GM12878 (cell line): ENCODE data around the gene IL1R2. TPM values are rescaled to one million over a fixed set of nuclear protein-coding genes. Genes with fewer than 3 reads are reported as not detected.

ENCODE experiments used
- ATAC-seq: fragments of 200-7000 bp; cut with Tn5 transposase; 3 replicates; pipeline ENCODE4 v1.9.1; 2020; ENCODE audit warnings: mild to moderate bottlenecking, moderate library complexity
- BruUV-seq: library from RNA; stranded (reverse); fragments of 400-500 nt; replicated peaks from 2 replicates; lab custom pipeline; 2021; lab: Mats Ljungman, UMichigan
- CTCF ChIA-PET: fragments of 300-600 bp; sonication (Branson Sonifier 250); formaldehyde crosslinking; extraction: SDS; loops from one replicate; lab custom pipeline; 2021; ENCODE audit warnings: inconsistent platforms; lab: Yijun Ruan, JAX
- POLR2A ChIA-PET: fragments of 350-600 bp; formaldehyde crosslinking; extraction: SDS; loops from one replicate; lab custom pipeline; 2021; ENCODE audit warnings: inconsistent platforms; lab: Charles Lee
- RAD21 ChIA-PET: fragments of 300-600 bp; sonication (Branson Sonifier 250); formaldehyde crosslinking; loops from one replicate; lab custom pipeline; 2023; ENCODE audit warnings: antibody characterized with exemption; ENCODE audit not compliant: unreplicated experiment; lab: Charles Lee
- SMC1A ChIA-PET: fragments of 300-600 bp; sonication (Branson Sonifier 250); formaldehyde crosslinking; loops from one replicate; lab custom pipeline; 2023; ENCODE audit not compliant: unreplicated experiment, uncharacterized antibody; lab: Charles Lee
- DNase-seq: peaks from one replicate; pipeline ENCODE4 v3.0.0-alpha.2; 2011; ENCODE audit warnings: low read depth, low spot score
- FAIRE-seq: peaks from 3 replicates; lab custom pipeline; 2011; peaks lifted over from hg19 to GRCh38; lab: Jason Lieb, UNC
- H2AFZ ChIP-seq: 2 replicates; pipeline ENCODE4 v1.6.0; 2011; ENCODE audit warnings: low read depth, low read length, control low read depth; ENCODE audit not compliant: control insufficient read depth
- H3K27ac ChIP-seq: 2 replicates; pipeline ENCODE4 v1.5.1; 2011; ENCODE audit warnings: control low read depth; ENCODE audit not compliant: control insufficient read depth, insufficient read depth
- H3K27me3 ChIP-seq, 2 experiments: replicated peaks in 1 of 2; 2 replicates each; pipeline versions ENCODE4 v1.6.0 to v1.6.1; 2011; ENCODE audit warnings: low read length in 1 of 2; ENCODE audit not compliant: control insufficient read depth in 2 of 2, insufficient read depth in 2 of 2
- H3K36me3 ChIP-seq, 2 experiments: 2 replicates each; pipeline ENCODE4 v1.5.1; 2011; ENCODE audit warnings: low read length in 1 of 2; ENCODE audit not compliant: control insufficient read depth in 2 of 2, insufficient read depth in 2 of 2
- H3K4me1 ChIP-seq: 2 replicates; pipeline ENCODE4 v1.6.1; 2011; ENCODE audit warnings: mild to moderate bottlenecking, low read length, moderate library complexity, mixed read lengths; ENCODE audit not compliant: control insufficient read depth, insufficient read depth
- H3K4me2 ChIP-seq: 2 replicates; pipeline ENCODE4 v1.6.0; 2011; ENCODE audit warnings: control low read depth; ENCODE audit not compliant: control insufficient read depth, insufficient read depth
- H3K4me3 ChIP-seq: fragments of 200-600 bp; sonication (generic); 2 replicates; pipeline ENCODE4 v1.5.1; 2016
- H3K79me2 ChIP-seq: 2 replicates; pipeline ENCODE4 v1.6.0; 2011; ENCODE audit warnings: low read length; ENCODE audit not compliant: control insufficient read depth, insufficient read depth
- H3K9ac ChIP-seq: 2 replicates; pipeline ENCODE4 v1.8.0; 2011; ENCODE audit warnings: low read length, control low read depth, mixed read lengths; ENCODE audit not compliant: control insufficient read depth, insufficient read depth
- H3K9me3 ChIP-seq: replicated peaks from 3 replicates; pipeline ENCODE4 v1.5.1; 2011; ENCODE audit warnings: mild to moderate bottlenecking, low read length; ENCODE audit not compliant: control insufficient read depth, insufficient read depth
- H4K20me1 ChIP-seq: 2 replicates; pipeline ENCODE4 v1.6.0; 2011; ENCODE audit not compliant: control insufficient read depth, insufficient read depth
- EP300 ChIP-seq, 2 experiments: fragments of 150-350 bp in 1 of 2; IDR thresholded peaks; 2 replicates each; pipeline ENCODE4 v1.6.1; 2011 to 2012; ENCODE audit warnings: low read depth in 2 of 2, low read length in 2 of 2, borderline replicate concordance in 1 of 2, improper control_type of control experiment in 1 of 2, inconsistent platforms in 1 of 2; ENCODE audit not compliant: control insufficient read depth in 1 of 2
- NR2F1 ChIP-seq: fragments of 450-650 bp; conservative IDR thresholded peaks from 2 replicates; pipeline ENCODE4 v1.6.1; 2017; ENCODE audit warnings: mild to moderate bottlenecking
- SUZ12 ChIP-seq: fragments of 200-600 bp; sonication (generic); IDR thresholded peaks from one replicate; pipeline ENCODE4 v1.6.1; 2018; ENCODE audit warnings: antibody characterized with exemption, mild to moderate bottlenecking; ENCODE audit not compliant: unreplicated experiment
- WGBS: methylation state at CpG from one replicate; pipeline ENCODE4 v1.1.6; 2016; ENCODE audit warnings: low lambda C conversion rate; ENCODE audit not compliant: insufficient replicate concordance, insufficient coverage; ENCODE audit errors: missing lambda C conversion rate; 5-methylcytosine and 5-hydroxymethylcytosine counted together
- in situ Hi-C: fragments of 300-500 bp; cut with MboI; formaldehyde crosslinking; loops from 9 replicates; pipeline ENCODE4 v1.14.3; 2018; ENCODE audit warnings: mixed read lengths
- intact Hi-C: fragments of 100-400 bp; cut with micrococcal nuclease; formaldehyde crosslinking; loops from one replicate; pipeline ENCODE4 v1.14.2; 2022; ENCODE audit not compliant: unreplicated experiment
- polyA plus RNA-seq, 11 experiments: library from polyadenylated mRNA; depleted of rRNA in 4 of 11; unstranded in 6 of 11; stranded (reverse) in 5 of 11; fragments of >200 nt; fragmentation: Nextera tagmentation in 4 of 11; fragmentation: Illumina TruSeq in 1 of 11; extraction: Ambion mirVana in 4 of 11; extraction: Trizol in 1 of 11; gene quantifications; 1 replicate in 1 of 11; 2 replicates in 10 of 11; pipeline versions ENCODE4 v1.2.1 to v1.2.3, GENCODE V29; 2011 to 2016; ENCODE audit warnings: inconsistent platforms in 2 of 11, missing spikeins in 2 of 11, low read depth in 1 of 11
- total RNA-seq, 4 experiments: library from RNA; depleted of rRNA in 3 of 4; stranded (reverse); fragments of >200 nt in 3 of 4; fragmentation: Illumina TruSeq in 1 of 4; extraction: Trizol in 1 of 4; gene quantifications; 2 replicates each; pipeline versions ENCODE4 v1.2.1 to v1.2.3, GENCODE V29; 2013 to 2021
- TF ChIP-seq, protein P1 (sequence below), 3 experiments: IDR thresholded peaks in 2 of 3; conservative IDR thresholded peaks in 1 of 3; 2 replicates each; pipeline ENCODE4 v1.5.1; 2011; ENCODE audit warnings: low read depth in 3 of 3, low read length in 3 of 3, mild to moderate bottlenecking in 3 of 3, control low read depth in 2 of 3, moderate library complexity in 2 of 3, inconsistent platforms in 1 of 3, mixed read lengths in 1 of 3; ENCODE audit not compliant: control insufficient read depth in 2 of 3, insufficient read depth in 1 of 3; ENCODE audit errors: extremely low read depth in 1 of 3

Gene IL1R2
- total and polyA plus RNA-seq, 10 of the 15 experiments (the other 5 are each of a cell fraction or from before 2014, with no cell fraction given), result 0.44 to 6.4 (median 0.62) TPM

- Histone ChIP-seq H3K36me3 (no peaks in the 10 kb centered on the region), H3K79me2 (no peaks in the 10 kb centered on the region), H3K9ac (no peak overlapping the region), H3K9me3 (no peaks in the 10 kb centered on the region; the same call in 2 of the 3 replicates), H3K4me1 (peaks cover 5% of the 10 kb centered on the region), H2AFZ (no peak overlapping the region), H3K4me2 (no peak overlapping the region; the same call in 1 of the 2 replicates), H3K27ac (no peak overlapping the region), H3K4me3 (no peak overlapping the region), H3K27me3 (no peaks in the 10 kb centered on the region), H4K20me1 (no peaks in the 10 kb centered on the region)
- no peak for TF ChIP-seq NR2F1
- no peak for TF ChIP-seq SUZ12
- TF ChIP-seq, protein P1, sequence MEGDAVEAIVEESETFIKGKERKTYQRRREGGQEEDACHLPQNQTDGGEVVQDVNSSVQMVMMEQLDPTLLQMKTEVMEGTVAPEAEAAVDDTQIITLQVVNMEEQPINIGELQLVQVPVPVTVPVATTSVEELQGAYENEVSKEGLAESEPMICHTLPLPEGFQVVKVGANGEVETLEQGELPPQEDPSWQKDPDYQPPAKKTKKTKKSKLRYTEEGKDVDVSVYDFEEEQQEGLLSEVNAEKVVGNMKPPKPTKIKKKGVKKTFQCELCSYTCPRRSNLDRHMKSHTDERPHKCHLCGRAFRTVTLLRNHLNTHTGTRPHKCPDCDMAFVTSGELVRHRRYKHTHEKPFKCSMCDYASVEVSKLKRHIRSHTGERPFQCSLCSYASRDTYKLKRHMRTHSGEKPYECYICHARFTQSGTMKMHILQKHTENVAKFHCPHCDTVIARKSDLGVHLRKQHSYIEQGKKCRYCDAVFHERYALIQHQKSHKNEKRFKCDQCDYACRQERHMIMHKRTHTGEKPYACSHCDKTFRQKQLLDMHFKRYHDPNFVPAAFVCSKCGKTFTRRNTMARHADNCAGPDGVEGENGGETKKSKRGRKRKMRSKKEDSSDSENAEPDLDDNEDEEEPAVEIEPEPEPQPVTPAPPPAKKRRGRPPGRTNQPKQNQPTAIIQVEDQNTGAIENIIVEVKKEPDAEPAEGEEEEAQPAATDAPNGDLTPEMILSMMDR (IDR thresholded peaks at IDR 0.05 in 2 of 3, conservative IDR thresholded peaks at IDR 0.05 in 1 of 3; ENCODE audit: control insufficient read depth in 2 of 3, extremely low read depth in 1 of 3, insufficient read depth in 1 of 3, low read depth in 3 of 3, low read length in 3 of 3), result 0 out of 6 replicates have a peak, but pooled peaks of 1 of the 3 experiments have one; percentile 10
- TF ChIP-seq EP300 (IDR thresholded peaks at IDR 0.05; ENCODE audit: borderline replicate concordance in 1 of 2, control insufficient read depth in 1 of 2, low read depth in 2 of 2, low read length in 2 of 2), result peak in 1 of 2 experiments; percentile 1; a peak in 1 of 4 replicates
- intact Hi-C loops, result no loop called here
- DNase-seq (no peak), FAIRE-seq (no peak), ATAC-seq (no peak)
- BruUV-seq, result no TSS peak
- WGBS, result 27% methylated on average over 9 of the region's 9 CpGs
- ChIA-PET CTCF (interaction anchor here (0.9 to 15.7 kb wide), 12 partner anchors 9 to 349 kb away, joined by 3 to 370 read pairs (median 4); no protein-coding TSS in a partner anchor), RAD21 (interaction anchor here (0.7 to 3.5 kb wide), 11 partner anchors 8 to 393 kb away, joined by 3 to 26 read pairs (median 4); no protein-coding TSS in a partner anchor), POLR2A (interaction anchor here (0.7 to 1.7 kb wide), 4 partner anchors 10 to 22 kb away, joined by 3 to 9 read pairs (median 5); no protein-coding TSS in a partner anchor), SMC1A (interaction anchor here (0.6 to 9.9 kb wide), 15 partner anchors 7 to 215 kb away, joined by 3 to 72 read pairs (median 6); no protein-coding TSS in a partner anchor)
- in situ Hi-C loops, result no loop called here
Measured at GRCh38 chr2:102033750-102034682, 42.3 kb downstream of the IL1R2 start.
